HepG2 (cell line): ENCODE measurements around the gene CHRNG.

Experiments used
- ZNF709 ChIP-seq: sonication (generic); formaldehyde crosslinking; IDR thresholded peaks from 2 replicates; pipeline ENCODE4 v1.5.0; 2020; ENCODE audit warnings: mild to moderate bottlenecking, missing genetic modification reagents
- TF ChIP-seq, protein P1 (sequence below): sonication (generic); formaldehyde crosslinking; IDR thresholded peaks from 2 replicates; pipeline ENCODE4 v1.5.0; 2020; ENCODE audit warnings: mild to moderate bottlenecking, missing genetic modification reagents, moderate library complexity
- TF ChIP-seq, protein P2 (sequence below): sonication (generic); formaldehyde crosslinking; IDR thresholded peaks from 2 replicates; pipeline ENCODE4 v1.4.0; 2020; ENCODE audit warnings: low read depth, missing genetic modification reagents

DNA sequence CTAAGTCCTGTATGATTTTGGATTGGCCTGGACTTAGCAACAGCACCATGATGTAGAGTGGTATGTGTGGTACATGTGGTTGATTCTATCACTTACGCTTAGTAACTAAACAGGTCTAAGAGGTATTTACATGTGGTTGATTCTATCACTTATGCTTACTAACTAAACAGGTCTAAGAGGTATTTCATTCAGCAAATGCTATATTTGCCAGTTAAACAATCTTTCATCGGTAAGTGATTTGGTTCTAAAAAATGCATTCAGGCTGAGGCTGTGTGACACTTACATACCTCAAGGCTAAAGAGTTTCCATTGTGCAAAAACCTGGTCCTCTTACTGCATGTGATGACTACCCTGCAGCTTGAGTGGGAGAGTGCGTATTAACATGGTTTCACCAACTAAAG is 24.1 kb downstream of the CHRNG start:
- TF ChIP-seq, protein P1, sequence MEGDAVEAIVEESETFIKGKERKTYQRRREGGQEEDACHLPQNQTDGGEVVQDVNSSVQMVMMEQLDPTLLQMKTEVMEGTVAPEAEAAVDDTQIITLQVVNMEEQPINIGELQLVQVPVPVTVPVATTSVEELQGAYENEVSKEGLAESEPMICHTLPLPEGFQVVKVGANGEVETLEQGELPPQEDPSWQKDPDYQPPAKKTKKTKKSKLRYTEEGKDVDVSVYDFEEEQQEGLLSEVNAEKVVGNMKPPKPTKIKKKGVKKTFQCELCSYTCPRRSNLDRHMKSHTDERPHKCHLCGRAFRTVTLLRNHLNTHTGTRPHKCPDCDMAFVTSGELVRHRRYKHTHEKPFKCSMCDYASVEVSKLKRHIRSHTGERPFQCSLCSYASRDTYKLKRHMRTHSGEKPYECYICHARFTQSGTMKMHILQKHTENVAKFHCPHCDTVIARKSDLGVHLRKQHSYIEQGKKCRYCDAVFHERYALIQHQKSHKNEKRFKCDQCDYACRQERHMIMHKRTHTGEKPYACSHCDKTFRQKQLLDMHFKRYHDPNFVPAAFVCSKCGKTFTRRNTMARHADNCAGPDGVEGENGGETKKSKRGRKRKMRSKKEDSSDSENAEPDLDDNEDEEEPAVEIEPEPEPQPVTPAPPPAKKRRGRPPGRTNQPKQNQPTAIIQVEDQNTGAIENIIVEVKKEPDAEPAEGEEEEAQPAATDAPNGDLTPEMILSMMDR (CRISPR knock-in tag): no peak
- TF ChIP-seq ZNF709: no peak
- TF ChIP-seq, protein P2, sequence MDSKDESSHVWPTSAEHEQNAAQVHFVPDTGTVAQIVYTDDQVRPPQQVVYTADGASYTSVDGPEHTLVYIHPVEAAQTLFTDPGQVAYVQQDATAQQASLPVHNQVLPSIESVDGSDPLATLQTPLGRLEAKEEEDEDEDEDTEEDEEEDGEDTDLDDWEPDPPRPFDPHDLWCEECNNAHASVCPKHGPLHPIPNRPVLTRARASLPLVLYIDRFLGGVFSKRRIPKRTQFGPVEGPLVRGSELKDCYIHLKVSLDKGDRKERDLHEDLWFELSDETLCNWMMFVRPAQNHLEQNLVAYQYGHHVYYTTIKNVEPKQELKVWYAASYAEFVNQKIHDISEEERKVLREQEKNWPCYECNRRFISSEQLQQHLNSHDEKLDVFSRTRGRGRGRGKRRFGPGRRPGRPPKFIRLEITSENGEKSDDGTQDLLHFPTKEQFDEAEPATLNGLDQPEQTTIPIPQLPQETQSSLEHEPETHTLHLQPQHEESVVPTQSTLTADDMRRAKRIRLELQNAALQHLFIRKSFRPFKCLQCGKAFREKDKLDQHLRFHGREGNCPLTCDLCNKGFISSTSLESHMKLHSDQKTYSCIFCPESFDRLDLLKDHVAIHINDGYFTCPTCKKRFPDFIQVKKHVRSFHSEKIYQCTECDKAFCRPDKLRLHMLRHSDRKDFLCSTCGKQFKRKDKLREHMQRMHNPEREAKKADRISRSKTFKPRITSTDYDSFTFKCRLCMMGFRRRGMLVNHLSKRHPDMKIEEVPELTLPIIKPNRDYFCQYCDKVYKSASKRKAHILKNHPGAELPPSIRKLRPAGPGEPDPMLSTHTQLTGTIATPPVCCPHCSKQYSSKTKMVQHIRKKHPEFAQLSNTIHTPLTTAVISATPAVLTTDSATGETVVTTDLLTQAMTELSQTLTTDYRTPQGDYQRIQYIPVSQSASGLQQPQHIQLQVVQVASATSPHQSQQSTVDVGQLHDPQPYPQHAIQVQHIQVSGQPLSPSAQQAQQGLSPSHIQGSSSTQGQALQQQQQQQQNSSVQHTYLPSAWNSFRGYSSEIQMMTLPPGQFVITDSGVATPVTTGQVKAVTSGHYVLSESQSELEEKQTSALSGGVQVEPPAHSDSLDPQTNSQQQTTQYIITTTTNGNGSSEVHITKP: no peak
